HG02588 (cell line): ENCODE data around the gene HOXA7.

Source experiments
- ATAC-seq: cut with Tn5 transposase; IDR thresholded peaks from one replicate; pipeline ENCODE4 v1.9.1; 2021; ENCODE audit warnings: mild to moderate bottlenecking, moderate library complexity; ENCODE audit not compliant: unreplicated experiment

Gene HOXA7

DNA sequence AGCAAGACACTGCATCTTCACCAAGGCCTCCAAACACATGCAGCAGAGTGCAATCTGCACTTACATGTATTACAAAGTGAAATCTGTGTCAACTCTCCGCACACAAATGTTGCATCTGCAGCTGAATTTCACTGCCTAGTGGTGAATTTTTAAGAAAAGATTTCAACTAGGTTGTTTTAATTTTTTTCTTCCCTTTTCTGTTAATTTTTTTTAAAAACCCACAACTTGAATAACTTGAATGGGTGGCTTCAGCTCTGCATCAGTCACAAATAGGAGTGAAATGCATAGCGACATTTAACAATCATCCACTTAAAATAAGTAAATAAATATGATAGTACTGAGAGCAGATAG, 37.5 kb upstream of the HOXA7 start:
- no peak for ATAC-seq

DNA sequence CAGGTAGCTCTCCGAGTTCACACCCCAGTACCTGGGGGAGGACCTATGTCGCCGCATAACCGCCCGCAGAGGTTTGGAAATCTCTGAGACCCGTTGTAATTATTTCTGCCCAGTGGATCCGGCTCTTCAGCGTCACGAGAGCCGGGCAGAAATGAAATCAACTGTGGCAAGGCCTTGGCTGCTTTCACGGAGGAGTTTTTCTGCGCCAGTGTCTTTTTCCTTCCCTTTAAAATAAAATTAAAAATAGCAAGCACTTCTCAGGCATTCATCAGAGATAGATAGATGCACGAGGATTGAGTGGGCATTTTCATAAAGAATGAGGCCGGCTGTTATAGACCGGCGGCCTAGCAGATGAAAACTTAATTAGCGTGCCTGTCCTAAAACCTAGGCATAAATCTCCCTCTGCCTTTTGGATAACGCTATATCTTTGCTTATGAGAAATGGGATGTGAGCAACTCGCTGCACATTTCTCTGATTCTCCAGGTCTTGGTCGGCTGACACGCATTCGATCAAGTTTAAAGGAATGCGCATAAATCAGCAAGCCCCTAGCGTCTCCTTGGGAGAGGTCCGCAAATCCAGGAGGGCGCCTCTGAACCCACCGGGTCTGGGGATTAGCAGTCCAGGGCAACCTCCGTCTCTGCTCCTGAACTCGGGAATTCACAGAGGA, 37.0 kb upstream of the HOXA7 start:
- ATAC-seq: no peak

- ATAC-seq: no peak
These were observed 36.3 kb upstream of the HOXA7 start for GRCh38 chr7:27192546-27193334.

DNA sequence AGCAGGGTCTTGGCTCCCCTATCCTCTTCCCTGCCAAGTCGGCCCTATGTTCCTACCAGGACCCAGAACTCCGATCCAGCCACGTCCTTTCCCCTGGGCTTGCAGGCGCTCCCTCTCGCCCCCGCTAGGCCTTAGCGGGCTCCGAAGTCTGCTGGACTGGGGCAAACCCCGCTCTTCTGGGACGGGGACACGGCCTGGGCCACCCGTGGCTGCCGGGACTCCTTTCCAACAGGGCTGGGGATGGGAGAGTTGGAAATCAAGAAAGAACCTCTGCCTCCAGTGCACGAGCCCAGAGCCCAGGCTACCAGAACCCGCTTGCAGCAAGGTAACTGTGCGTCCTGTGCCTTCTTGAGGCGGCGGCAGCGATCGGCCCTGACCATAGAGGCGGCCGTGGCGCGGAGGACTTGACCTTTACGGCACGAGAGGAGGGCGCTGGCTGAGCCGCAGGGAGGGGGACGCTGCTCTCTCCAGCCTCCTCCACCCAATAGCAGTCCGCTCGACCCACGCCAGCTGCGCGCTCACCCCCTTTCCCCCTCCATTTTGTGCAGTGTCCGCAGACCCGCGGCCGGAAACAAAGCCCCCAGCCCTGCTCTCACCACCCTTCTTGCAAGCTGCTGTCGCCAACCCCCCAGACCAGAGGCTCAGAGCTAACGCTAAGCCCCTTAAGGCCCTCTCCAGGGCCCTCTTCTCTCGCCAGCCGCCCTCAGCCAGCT, 35.5 kb upstream of the HOXA7 start:
- ATAC-seq: no peak

DNA sequence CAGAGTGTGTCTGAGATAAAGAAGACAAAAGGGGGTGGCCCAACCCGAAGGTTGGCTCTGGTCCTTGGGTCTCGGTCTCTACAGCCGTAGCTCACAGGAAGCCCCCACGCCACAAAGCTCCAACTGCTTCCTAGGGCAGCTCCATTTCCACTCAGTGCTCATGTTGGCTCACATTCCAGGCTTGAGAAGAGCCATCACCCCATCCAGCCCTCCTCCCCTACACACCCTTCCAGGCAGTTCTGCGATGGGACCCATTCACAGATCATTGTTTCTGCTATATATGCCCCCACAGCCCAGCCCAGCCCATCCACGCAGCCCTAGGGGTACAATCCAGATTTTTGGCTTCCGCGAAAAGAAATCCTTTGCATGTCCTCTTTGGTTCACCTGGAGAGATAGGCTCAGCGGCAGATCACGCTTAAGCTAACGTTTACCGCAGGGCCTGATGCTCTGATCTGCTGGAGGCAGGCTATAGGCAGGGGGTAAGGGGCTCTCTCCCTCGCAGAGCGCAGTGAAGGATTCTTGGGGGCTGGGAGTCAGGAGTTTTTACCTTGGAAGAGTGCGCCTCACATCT, 34.8 kb upstream of the HOXA7 start:
- no peak for ATAC-seq

DNA sequence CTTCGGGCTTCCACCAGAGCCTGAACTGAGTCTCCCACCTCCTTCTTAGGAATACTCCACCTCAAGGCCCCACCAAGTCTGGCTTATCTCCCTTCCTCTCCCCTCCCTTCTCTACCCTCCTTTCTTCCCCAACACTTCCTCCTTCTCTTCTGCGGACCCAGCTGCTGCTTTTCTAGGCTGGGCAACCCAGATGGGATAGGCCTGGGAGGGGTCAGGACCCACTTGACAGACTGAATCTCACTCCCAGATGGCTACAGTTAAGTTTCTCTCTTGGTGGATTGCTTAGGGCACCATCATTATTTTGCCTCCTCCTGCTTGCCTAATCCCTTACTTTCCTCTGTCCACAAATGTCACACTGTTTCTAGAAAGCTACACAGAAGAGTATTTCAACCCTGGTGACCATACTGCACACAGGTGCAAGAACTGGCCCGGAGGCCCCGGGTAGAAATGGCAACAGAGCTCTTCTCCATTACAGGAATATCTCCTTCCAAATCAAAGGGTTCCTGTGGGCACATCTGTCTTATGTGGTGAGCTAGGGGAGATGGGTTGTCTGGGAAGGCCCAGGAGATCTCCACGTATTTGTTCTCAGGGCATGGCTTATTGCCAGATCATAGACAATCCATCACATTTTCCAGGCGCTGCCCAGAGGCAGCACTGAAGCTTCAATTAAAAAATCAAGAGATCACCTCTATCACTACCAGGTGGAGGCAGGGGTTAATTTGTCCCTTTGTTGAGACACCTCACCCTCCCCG, 33.7 kb upstream of the HOXA7 start:
- no peak for ATAC-seq

DNA sequence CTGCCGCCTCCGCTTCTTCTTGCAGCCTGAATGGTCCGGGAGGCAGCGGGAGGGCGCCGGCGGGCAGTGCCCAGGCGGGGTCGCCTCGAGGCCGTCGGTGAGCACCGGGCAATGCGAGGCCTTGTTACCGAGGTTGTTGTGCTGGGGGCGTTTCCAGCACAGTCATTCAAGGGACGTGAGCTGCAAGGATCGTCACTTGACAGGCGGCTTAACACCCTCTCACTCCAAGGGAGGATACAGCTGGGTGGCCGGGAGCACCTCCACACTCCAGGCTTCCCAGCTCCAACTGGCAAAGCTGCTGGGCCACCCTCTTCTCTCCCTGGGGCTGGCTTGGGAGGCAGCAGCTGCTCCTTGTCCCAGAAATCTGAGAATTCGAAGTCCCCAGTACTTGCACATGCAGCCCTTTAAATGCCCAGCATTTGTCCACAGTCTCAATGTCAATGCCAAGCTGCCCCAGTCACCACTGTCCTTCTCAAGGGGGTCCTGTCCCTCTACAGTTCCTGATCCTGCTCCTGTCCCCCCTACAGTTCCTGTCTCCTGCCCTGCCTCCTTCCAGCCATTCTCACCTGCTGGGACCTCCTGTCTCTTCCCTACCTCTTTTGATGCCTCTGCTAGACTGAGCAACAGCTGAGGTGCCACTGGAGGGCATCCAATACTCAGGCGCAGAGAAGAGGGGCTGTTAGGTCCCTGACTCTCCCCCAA, 33.0 kb upstream of the HOXA7 start:
- no peak for ATAC-seq

DNA sequence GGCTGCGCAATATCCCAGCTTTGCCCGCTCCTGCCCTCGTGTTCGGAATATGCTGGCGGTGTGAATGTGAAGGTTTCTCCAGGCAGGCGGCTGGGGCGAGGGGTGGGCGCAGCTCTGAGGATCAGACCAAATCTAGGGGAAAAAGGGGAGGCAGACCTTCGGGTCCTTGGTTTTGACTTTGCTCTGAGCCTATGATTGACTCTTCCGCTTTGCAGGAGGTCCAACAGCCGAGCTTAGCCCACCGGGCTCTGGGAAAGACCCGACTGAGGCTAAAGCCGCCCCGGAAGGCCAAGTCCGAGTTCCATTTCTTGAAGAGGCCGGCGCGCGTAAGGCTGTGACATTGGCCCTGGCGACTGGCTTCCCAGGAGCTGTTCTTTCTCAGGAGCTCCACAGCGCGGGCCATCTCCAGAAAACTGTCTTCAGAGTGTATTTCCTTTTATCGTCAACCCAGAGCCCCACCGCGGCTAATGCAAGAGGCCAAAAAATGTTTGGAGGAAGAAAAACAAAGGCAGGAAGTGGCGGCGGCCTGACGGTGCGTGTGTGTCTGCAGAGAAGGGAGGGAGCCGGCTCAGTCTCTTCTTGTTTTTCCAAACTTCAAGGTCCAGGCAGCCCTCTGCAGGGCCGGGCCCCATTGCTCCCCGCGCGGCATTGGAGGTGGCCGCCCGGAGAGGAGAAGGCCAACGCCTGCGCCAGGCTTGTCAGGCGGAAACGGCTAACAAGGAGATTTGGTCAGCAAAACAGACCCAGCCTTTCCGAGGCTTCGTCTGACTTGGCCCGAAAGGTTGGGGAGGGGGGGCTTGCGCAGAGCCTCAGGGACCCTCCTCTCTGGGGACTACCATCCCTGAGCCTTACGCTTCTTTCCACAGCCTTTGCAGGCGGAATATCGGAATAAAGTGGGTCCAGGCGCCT, 32.2 kb upstream of the HOXA7 start:
- ATAC-seq: no peak

GRCh38 chr7:27187475-27188385, 31.3 kb upstream of the HOXA7 start:
- ATAC-seq: no peak

DNA sequence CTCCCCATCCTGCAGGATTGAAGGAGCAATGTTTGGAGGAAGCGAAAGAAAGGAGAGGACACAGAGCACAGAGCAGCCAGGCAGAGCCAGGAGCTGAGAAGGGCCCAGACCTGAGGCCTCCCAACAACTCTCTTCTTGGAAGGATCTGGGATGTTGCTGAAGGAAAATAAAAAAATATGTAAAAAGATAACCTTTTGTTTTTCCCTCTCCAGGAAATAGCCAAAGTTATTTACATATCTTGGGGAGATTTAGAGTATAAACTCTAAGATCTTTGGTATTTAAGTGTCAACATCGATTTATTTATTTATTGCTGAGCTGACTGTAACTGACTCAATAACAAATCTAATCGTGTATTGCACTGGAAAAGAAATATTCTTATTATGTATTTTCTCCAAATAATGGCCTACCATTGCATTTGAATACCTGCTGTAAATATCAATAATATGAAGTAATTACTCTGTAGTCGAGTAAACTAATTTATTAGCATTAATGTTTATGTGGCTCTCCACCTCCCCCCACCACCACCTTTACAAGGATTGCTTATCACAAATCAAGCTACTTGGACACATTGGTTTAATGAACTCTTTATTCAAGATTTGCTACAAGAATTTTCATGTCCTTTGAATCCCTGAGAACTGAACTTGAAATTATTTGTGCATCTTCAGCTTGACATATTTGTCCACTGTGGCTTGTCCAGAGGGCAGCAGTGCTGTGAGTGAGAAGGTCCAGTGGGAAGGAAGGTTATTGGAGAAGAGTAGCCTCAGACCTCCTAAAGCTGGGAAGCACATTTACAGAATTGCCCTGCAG, 30.4 kb upstream of the HOXA7 start:
- ATAC-seq: no peak

- ATAC-seq: no peak
These were observed 29.6 kb upstream of the HOXA7 start for GRCh38 chr7:27185854-27186667.

- no peak for ATAC-seq
These were observed 28.8 kb upstream of the HOXA7 start, which contains the start of gene HOXA11 for GRCh38 chr7:27185013-27185853. HOXA11 (minus strand) TSS chr7:27185232; CDS start chr7:27185144, 88 bp downstream.

DNA sequence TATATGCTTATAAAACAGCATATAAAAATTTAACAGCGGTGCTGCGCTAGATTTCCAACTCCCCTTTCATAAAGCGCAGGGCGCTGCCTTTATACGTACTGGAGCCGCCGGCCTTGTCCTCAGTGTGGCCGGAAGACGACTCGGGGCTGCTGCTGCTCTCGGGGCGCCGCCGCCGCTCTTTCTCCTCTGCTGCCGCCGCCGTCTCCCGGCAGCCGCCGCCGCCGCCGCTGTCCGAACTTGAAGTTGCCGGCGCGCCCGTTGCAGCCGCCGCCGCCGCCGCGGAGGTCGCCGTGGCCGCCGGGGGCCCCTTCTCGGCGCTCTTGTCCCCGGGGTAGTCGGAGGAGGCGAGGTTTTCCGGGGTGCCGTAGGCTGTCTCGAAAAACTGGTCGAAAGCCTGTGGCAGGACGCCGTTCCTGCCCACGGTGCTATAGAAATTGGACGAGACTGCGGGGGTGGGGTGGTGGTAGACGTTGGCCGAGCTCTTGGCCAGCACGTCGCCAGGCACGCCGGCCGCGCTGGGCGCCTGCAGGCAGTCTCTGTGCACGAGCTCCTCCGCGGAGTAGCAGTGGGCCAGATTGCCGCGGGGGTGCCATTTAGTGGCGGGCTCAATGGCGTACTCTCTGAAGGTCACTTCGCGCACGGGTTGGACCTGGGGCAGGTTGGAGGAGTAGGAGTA, 28.0 kb upstream of the HOXA7 start:
- ATAC-seq: no peak

GRCh38 chr7:27183682-27184336, 27.3 kb upstream of the HOXA7 start:
- ATAC-seq: no peak
